Pancreas (tissue), 10 donors: ENCODE data around the gene ABTB2. TPM values are rescaled to one million over a fixed set of nuclear protein-coding genes. Genes with fewer than 3 reads are reported as not detected.

Experiments used
- ATAC-seq, 4 donors: fragments of 200-7000 bp; cut with Tn5 transposase; one replicate each; pipeline versions ENCODE4 v1.8.0 to v1.9.1; 2020; ENCODE audit warnings: mild to moderate bottlenecking in 4 of 4, moderate library complexity in 4 of 4
- DNase-seq, 6 donors: peaks; one replicate each; pipeline ENCODE4 v3.0.0-alpha.2; 2020
- FAIRE-seq: peaks from 2 replicates; lab custom pipeline; 2012; peaks lifted over from hg19 to GRCh38; lab: Jason Lieb, UNC
- H3K27ac ChIP-seq, 4 donors: fragments of 200-600 bp; sonication (generic); 1 replicate in 3 of 4; 2 replicates in 1 of 4; pipeline versions ENCODE4 v1.5.0 to v1.8.0; 2020
- H3K27me3 ChIP-seq, 4 donors: fragments of 200-600 bp; one replicate each; pipeline ENCODE4 v1.8.0; 2021
- H3K36me3 ChIP-seq, 3 donors: fragments of 200-600 bp; sonication (generic) in 1 of 3; one replicate each; pipeline versions ENCODE4 v1.5.0 to v1.8.0; 2020 to 2021
- H3K4me1 ChIP-seq, 3 donors: fragments of 200-600 bp; one replicate each; pipeline ENCODE4 v1.8.0; 2021
- H3K4me3 ChIP-seq, 4 donors: fragments of 200-600 bp; sonication (generic) in 2 of 4; one replicate each; pipeline versions ENCODE4 v1.5.0 to v1.8.0; 2020 to 2021
- H3K9me3 ChIP-seq, 4 donors: fragments of 200-600 bp; one replicate each; pipeline ENCODE4 v1.8.0; 2021
- WGBS, 2 donors: extraction: QIAGEN DNeasy Blood & Tissue Kit; methylation state at CpG; one replicate each; pipeline ENCODE4 v1.1.7; 2013; 5-methylcytosine and 5-hydroxymethylcytosine counted together
- intact Hi-C, 3 donors: fragments of 100-400 bp; cut with DNase I; formaldehyde crosslinking; loops; one replicate each; pipeline versions ENCODE4 v1.11.1 to v1.14.2; 2022
- polyA plus RNA-seq, 2 donors: library from polyadenylated mRNA; stranded (reverse); fragments of 200-250 nt; gene quantifications; one replicate each; pipeline ENCODE4 v1.2.3, GENCODE V29; 2013
- total RNA-seq, 6 donors: library from RNA; stranded (reverse); fragmentation: NEBNext Ultra II Directional in 4 of 6; extraction: Animal tissue kit (Norgen Biotek cat#: 25700) in 4 of 6; gene quantifications; one replicate each; pipeline versions ENCODE4 v1.2.1 to v1.2.4, GENCODE V29; 2021 to 2023
- TF ChIP-seq, protein P1 (sequence below), 4 donors: fragments of 200-600 bp; sonication (generic) in 3 of 4; IDR thresholded peaks; one replicate each; pipeline versions ENCODE4 v1.5.0 to v1.8.0; 2021; ENCODE audit warnings: antibody characterized with exemption in 4 of 4
- donor health status: healthy with polysubstance abuse.
- donor health status: DM: no; HTN: no; CAD: no; lungs with moderate emphysema.
- donor health status: DM: no; HTN: no; CAD: no.
- donor health status: control.
- donor health status: control.
- donor health status: Bipolar disorder and iron deficiency.
- donor health status: DM: yes; HTN: yes; CAD: no.
- donor health status: DM: no; HTN: no; CAD: no.
- donor health status: DM: no; HTN: no; CAD: no.
- donor health status: DM: yes; HTN: yes; CAD: no.

ABTB2 gene
- total and polyA plus RNA-seq, 8 donors, result 0.63 to 4.4 (median 1.9) TPM

DNA sequence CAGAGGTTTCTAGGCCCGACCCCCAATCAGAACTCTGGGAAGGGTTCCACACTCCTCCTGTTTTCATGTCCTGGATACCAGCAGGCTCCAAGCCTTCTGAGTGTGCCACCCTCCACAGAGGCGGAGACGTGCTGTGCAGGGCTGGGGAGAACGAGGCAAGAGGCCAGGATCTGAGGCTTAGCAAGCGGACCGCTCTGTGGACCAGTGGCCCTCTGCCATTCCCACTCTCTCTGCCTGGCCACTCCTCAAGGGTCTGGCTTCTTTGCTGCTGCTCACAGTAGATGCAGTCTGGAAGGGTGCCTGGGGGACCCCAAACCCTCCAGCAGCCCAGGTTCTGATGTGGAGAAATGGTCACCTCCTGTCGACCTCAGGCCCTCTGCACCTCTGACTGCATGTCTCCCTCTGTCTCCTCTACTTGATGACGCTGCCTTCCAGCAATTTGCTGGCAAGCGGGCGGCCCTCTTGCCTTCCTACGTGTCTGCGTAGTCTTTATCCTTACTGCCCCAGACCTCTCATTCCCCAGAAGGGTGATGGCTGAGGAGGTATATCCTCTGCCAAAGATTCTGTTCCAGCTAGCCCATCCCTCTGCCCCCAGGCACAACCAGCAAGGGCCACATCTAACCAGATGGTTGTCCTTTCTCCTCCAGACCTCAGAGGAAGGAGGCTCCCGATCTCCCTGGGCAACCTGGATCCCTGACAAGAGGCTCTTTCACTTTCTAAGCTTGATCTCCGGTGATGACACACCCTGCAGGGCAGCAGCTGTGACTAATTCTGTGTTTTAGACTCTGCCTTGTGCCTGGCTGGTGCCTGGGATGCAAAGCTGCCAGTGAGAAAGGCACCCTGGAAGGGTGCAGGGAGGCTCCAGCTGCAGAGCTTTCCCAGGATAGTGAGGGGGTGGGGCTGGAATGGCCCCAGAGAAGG, 165.1 kb downstream of the ABTB2 start:
- no peak for FAIRE-seq
- no peaks in the 10 kb centered on the region for H3K27me3 ChIP-seq
- intact Hi-C loops, result no loop called here
- H3K4me1 ChIP-seq, result no peaks in the 10 kb centered on the region
- no peak overlapping the region for H3K27ac ChIP-seq
- H3K4me3 ChIP-seq, result no peak overlapping the region
- peak; percentile 62 to 82 (median 68) for ATAC-seq
- H3K36me3 ChIP-seq, result no peaks in the 10 kb centered on the region
- H3K9me3 ChIP-seq, result no peaks in the 10 kb centered on the region
- 69 to 81% methylated on average over 13 to 14 of the region's 14 CpGs for WGBS, 2 donors
- DNase-seq, result peak in 2 of 6 donors; percentile 35 to 38
- TF ChIP-seq, protein P1, sequence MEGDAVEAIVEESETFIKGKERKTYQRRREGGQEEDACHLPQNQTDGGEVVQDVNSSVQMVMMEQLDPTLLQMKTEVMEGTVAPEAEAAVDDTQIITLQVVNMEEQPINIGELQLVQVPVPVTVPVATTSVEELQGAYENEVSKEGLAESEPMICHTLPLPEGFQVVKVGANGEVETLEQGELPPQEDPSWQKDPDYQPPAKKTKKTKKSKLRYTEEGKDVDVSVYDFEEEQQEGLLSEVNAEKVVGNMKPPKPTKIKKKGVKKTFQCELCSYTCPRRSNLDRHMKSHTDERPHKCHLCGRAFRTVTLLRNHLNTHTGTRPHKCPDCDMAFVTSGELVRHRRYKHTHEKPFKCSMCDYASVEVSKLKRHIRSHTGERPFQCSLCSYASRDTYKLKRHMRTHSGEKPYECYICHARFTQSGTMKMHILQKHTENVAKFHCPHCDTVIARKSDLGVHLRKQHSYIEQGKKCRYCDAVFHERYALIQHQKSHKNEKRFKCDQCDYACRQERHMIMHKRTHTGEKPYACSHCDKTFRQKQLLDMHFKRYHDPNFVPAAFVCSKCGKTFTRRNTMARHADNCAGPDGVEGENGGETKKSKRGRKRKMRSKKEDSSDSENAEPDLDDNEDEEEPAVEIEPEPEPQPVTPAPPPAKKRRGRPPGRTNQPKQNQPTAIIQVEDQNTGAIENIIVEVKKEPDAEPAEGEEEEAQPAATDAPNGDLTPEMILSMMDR (IDR thresholded peaks at IDR 0.05), result no peak

DNA sequence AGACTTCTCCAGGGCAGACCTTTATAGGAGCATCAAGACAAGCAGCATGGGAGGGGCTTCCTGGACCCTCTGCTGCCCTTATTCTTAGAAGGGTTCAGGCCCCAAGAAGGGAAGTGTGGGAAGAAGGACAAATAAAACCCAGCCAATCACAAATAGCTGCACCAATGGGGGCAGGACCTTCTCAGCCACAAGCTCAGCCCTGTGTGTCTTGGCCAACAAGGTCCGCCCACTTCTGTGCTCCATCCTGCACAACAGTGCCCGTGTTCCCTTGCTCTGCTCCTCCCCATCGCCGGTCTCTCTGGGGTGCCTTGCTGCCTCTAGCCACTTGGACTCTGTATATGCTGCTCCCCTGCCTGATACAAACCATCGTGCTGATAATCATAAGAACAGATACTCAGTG, 166.2 kb downstream of the ABTB2 start:
- H3K9me3 ChIP-seq, result no peaks in the 10 kb centered on the region
- H3K4me3 ChIP-seq, result no peak overlapping the region
- no peak for DNase-seq
- intact Hi-C loops, result no loop called here
- H3K4me1 ChIP-seq, result no peaks in the 10 kb centered on the region
- no peaks in the 10 kb centered on the region for H3K36me3 ChIP-seq
- TF ChIP-seq, protein P1 (IDR thresholded peaks at IDR 0.05), result no peak
- ATAC-seq, result no peak
- H3K27me3 ChIP-seq, result no peaks in the 10 kb centered on the region
- H3K27ac ChIP-seq, result no peak overlapping the region
- FAIRE-seq, result no peak
- WGBS, 2 donors, result 88 to 94% methylated on average over 5 of the region's 5 CpGs

DNA sequence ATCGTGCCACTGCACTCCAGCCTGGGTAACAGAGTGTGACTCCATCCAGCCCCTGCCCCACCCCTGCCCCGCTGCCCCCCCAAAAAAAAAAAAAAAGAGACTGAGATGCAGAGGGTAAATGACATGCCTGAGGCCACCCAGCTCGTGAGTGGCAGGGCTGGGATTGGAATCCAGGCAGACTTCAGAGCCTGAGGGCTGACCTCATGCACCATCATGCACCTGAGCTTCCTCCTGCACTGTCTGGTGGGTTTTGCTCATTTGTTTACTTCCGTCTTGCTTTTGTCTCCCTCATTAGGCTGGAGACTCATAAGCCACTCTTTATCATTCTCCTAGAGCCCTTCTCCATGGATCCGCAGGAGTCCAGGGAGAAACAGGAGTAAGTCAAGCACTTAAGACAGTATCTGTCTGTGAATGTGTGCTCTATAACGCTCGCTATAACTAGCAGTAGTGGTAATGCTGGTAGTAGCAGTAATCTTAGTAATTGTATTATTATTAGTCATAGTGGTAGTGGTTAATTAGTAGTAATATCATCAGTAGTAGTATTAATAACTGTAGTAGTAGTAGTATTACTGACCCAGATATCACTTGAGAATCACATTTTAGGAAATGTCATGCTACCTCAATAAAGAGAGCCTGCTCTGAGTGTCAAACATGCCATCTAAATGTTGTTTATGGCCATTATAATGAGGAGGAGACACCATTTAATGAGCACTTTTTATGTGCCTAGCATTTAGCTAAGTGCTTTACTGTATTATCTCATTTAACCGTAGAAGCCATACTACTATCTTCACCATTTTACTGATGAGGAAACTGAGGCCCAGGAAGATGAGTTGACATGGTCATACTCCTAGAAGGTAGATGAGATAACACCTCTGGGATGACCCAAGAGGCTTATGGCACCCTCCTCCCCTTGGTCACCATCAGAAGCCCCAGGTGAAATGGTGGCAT, 167.3 kb downstream of the ABTB2 start:
- TF ChIP-seq, protein P1 (IDR thresholded peaks at IDR 0.05), result no peak
- Histone ChIP-seq H3K27ac (no peak overlapping the region), H3K36me3 (no peaks in the 10 kb centered on the region), H3K4me3 (no peak overlapping the region), H3K9me3 (no peaks in the 10 kb centered on the region), H3K27me3 (no peaks in the 10 kb centered on the region), H3K4me1 (no peaks in the 10 kb centered on the region)
- WGBS, 2 donors, result 91 to 96% methylated on average over 8 of the region's 8 CpGs
- intact Hi-C loops, result no loop called here
- DNase-seq (no peak), ATAC-seq (no peak), FAIRE-seq (no peak)

DNA sequence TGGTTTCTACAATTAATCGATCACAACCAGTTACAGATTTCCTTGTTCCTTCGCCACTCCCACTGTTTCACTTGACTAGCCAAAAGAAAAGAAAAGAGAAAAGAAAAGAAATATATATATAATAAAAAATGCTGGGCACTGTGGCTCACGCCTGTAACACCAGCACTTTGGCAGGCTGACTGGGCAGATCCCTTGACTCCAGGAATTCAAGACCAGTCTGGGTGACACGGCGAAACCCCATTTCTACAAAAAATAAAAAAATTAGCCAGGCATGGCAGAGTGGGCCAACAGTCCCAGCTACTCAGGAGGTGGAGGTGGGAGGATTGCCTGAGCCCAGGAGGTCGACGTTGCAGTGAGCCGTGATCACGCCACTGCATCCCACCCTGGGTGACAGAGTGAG, 168.6 kb downstream of the ABTB2 start:
- ATAC-seq (no peak), DNase-seq (no peak), FAIRE-seq (no peak)
- no peaks in the 10 kb centered on the region for H3K4me1 ChIP-seq
- no peaks in the 10 kb centered on the region for H3K27me3 ChIP-seq
- WGBS, 2 donors, result 75 to 76% methylated on average over 9 of the region's 9 CpGs
- H3K36me3 ChIP-seq, result no peaks in the 10 kb centered on the region
- no peak overlapping the region for H3K4me3 ChIP-seq
- H3K9me3 ChIP-seq, result no peaks in the 10 kb centered on the region
- no peak overlapping the region for H3K27ac ChIP-seq
- intact Hi-C loops, result no loop called here
- TF ChIP-seq, protein P1 (IDR thresholded peaks at IDR 0.05), result no peak
